ENCODE data around the gene DSCAM. TPM values are rescaled to one million over a fixed set of nuclear protein-coding genes. Genes with fewer than 3 reads are reported as not detected.

The DSCAM gene
- total and polyA plus RNA-seq, 2 experiments from 2014 or later: 0.07 TPM; not detected in 1

DNA sequence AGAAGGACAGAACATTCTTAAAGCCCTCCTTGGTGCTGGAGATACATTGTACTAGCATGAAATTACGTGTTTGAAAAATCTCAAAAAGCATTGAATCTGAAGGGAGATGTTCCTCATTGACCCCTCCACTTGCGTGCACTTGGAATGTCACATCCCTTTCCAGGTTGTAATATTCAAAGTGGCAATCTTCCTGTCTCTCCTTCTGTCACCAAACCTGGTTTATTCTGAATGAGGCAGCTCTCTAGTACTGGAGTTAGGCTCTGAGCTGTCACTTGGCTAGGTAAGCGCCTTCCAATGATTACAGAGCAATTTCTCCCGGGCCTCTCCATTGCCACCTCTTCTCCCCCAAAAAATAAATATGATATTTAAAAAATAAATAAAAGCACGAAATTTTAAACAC is 855 bp downstream of the DSCAM start:
- H2AFZ ChIP-seq: no peak overlapping the region
- H3K27me3 Mint-ChIP-seq (ENCODE audit: insufficient read depth, low read depth, poor library complexity): peaks cover 22% of the 10 kb centered on the region

More for the DNA sequence above, 855 bp downstream of the DSCAM start:
- peaks cover 10% of the 10 kb centered on the region; the same call in 2 of the 3 replicates for H3K4me1 Mint-ChIP-seq
- TF ChIP-seq NANOG (IDR thresholded peaks at IDR 0.05; ENCODE audit: borderline replicate concordance): no peak
- TF ChIP-seq, protein P1, sequence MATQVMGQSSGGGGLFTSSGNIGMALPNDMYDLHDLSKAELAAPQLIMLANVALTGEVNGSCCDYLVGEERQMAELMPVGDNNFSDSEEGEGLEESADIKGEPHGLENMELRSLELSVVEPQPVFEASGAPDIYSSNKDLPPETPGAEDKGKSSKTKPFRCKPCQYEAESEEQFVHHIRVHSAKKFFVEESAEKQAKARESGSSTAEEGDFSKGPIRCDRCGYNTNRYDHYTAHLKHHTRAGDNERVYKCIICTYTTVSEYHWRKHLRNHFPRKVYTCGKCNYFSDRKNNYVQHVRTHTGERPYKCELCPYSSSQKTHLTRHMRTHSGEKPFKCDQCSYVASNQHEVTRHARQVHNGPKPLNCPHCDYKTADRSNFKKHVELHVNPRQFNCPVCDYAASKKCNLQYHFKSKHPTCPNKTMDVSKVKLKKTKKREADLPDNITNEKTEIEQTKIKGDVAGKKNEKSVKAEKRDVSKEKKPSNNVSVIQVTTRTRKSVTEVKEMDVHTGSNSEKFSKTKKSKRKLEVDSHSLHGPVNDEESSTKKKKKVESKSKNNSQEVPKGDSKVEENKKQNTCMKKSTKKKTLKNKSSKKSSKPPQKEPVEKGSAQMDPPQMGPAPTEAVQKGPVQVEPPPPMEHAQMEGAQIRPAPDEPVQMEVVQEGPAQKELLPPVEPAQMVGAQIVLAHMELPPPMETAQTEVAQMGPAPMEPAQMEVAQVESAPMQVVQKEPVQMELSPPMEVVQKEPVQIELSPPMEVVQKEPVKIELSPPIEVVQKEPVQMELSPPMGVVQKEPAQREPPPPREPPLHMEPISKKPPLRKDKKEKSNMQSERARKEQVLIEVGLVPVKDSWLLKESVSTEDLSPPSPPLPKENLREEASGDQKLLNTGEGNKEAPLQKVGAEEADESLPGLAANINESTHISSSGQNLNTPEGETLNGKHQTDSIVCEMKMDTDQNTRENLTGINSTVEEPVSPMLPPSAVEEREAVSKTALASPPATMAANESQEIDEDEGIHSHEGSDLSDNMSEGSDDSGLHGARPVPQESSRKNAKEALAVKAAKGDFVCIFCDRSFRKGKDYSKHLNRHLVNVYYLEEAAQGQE (IDR thresholded peaks at IDR 0.05; ENCODE audit: unreplicated experiment): no peak
- TF ChIP-seq ZNF331 (CRISPR knock-in tag; IDR thresholded peaks at IDR 0.05; ENCODE audit: low read depth): no peak
- TF ChIP-seq POLR2AphosphoS5 (IDR thresholded peaks at IDR 0.05; ENCODE audit: low read depth): no peak
- no peak for TF ChIP-seq ZNF114 (CRISPR knock-in tag; IDR thresholded peaks at IDR 0.05)
- TF ChIP-seq, protein P2, sequence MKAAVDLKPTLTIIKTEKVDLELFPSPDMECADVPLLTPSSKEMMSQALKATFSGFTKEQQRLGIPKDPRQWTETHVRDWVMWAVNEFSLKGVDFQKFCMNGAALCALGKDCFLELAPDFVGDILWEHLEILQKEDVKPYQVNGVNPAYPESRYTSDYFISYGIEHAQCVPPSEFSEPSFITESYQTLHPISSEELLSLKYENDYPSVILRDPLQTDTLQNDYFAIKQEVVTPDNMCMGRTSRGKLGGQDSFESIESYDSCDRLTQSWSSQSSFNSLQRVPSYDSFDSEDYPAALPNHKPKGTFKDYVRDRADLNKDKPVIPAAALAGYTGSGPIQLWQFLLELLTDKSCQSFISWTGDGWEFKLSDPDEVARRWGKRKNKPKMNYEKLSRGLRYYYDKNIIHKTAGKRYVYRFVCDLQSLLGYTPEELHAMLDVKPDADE (IDR thresholded peaks at IDR 0.05): no peak
- no peak for TF ChIP-seq STAT1 (IDR thresholded peaks at IDR 0.05; ENCODE audit: unreplicated experiment)
- TF ChIP-seq, protein P3, sequence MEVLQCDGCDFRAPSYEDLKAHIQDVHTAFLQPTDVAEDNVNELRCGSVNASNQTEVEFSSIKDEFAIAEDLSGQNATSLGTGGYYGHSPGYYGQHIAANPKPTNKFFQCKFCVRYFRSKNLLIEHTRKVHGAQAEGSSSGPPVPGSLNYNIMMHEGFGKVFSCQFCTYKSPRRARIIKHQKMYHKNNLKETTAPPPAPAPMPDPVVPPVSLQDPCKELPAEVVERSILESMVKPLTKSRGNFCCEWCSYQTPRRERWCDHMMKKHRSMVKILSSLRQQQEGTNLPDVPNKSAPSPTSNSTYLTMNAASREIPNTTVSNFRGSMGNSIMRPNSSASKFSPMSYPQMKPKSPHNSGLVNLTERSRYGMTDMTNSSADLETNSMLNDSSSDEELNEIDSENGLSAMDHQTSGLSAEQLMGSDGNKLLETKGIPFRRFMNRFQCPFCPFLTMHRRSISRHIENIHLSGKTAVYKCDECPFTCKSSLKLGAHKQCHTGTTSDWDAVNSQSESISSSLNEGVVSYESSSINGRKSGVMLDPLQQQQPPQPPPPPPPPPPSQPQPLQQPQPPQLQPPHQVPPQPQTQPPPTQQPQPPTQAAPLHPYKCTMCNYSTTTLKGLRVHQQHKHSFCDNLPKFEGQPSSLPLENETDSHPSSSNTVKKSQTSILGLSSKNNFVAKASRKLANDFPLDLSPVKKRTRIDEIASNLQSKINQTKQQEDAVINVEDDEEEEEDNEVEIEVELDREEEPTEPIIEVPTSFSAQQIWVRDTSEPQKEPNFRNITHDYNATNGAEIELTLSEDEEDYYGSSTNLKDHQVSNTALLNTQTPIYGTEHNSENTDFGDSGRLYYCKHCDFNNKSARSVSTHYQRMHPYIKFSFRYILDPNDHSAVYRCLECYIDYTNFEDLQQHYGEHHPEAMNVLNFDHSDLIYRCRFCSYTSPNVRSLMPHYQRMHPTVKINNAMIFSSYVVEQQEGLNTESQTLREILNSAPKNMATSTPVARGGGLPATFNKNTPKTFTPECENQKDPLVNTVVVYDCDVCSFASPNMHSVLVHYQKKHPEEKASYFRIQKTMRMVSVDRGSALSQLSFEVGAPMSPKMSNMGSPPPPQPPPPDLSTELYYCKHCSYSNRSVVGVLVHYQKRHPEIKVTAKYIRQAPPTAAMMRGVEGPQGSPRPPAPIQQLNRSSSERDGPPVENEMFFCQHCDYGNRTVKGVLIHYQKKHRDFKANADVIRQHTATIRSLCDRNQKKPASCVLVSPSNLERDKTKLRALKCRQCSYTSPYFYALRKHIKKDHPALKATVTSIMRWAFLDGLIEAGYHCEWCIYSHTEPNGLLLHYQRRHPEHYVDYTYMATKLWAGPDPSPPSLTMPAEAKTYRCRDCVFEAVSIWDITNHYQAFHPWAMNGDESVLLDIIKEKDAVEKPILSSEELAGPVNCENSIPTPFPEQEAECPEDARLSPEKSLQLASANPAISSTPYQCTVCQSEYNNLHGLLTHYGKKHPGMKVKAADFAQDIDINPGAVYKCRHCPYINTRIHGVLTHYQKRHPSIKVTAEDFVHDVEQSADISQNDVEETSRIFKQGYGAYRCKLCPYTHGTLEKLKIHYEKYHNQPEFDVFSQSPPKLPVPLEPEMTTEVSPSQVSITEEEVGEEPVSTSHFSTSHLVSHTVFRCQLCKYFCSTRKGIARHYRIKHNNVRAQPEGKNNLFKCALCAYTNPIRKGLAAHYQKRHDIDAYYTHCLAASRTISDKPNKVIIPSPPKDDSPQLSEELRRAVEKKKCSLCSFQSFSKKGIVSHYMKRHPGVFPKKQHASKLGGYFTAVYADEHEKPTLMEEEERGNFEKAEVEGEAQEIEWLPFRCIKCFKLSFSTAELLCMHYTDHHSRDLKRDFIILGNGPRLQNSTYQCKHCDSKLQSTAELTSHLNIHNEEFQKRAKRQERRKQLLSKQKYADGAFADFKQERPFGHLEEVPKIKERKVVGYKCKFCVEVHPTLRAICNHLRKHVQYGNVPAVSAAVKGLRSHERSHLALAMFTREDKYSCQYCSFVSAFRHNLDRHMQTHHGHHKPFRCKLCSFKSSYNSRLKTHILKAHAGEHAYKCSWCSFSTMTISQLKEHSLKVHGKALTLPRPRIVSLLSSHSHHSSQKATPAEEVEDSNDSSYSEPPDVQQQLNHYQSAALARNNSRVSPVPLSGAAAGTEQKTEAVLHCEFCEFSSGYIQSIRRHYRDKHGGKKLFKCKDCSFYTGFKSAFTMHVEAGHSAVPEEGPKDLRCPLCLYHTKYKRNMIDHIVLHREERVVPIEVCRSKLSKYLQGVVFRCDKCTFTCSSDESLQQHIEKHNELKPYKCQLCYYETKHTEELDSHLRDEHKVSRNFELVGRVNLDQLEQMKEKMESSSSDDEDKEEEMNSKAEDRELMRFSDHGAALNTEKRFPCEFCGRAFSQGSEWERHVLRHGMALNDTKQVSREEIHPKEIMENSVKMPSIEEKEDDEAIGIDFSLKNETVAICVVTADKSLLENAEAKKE (CRISPR knock-in tag; IDR thresholded peaks at IDR 0.05): no peak
- no peak for TF ChIP-seq EZH2phosphoT487 (IDR thresholded peaks at IDR 0.05; ENCODE audit: unreplicated experiment)
- TF ChIP-seq, protein P4, sequence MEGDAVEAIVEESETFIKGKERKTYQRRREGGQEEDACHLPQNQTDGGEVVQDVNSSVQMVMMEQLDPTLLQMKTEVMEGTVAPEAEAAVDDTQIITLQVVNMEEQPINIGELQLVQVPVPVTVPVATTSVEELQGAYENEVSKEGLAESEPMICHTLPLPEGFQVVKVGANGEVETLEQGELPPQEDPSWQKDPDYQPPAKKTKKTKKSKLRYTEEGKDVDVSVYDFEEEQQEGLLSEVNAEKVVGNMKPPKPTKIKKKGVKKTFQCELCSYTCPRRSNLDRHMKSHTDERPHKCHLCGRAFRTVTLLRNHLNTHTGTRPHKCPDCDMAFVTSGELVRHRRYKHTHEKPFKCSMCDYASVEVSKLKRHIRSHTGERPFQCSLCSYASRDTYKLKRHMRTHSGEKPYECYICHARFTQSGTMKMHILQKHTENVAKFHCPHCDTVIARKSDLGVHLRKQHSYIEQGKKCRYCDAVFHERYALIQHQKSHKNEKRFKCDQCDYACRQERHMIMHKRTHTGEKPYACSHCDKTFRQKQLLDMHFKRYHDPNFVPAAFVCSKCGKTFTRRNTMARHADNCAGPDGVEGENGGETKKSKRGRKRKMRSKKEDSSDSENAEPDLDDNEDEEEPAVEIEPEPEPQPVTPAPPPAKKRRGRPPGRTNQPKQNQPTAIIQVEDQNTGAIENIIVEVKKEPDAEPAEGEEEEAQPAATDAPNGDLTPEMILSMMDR (conservative IDR thresholded peaks at IDR 0.05; ENCODE audit: low read depth in 2 of 2): no peak
- TF ChIP-seq JUNB (IDR thresholded peaks at IDR 0.05; ENCODE audit: unreplicated experiment): no peak
- no peak for TF ChIP-seq EZH2 (IDR thresholded peaks at IDR 0.05; ENCODE audit: low read depth, unreplicated experiment)
- TF ChIP-seq CREB1 (CRISPR knock-in tag; IDR thresholded peaks at IDR 0.05; ENCODE audit: low read depth): no peak
- Histone ChIP-seq H3K4me3 (no peak overlapping the region), H3K79me2 (replicated peaks; ENCODE audit: insufficient read depth) (no peaks in the 10 kb centered on the region), H3K4me2 (peak overlapping the region; percentile 38; the same call in 1 of the 2 replicates), H3K9me2 (ENCODE audit: insufficient read depth) (no peaks in the 10 kb centered on the region), H3F3A (replicated peaks; ENCODE audit: low read depth) (no peaks in the 10 kb centered on the region), H3K36me3 (ENCODE audit: insufficient read depth) (no peaks in the 10 kb centered on the region; the same call in 1 of the 2 replicates), H3K27ac (ENCODE audit: low read depth) (no peak overlapping the region), H4K20me1 (replicated peaks; ENCODE audit: insufficient read depth) (no peaks in the 10 kb centered on the region), H3K4me1 (ENCODE audit: insufficient read depth) (peaks cover 9% of the 10 kb centered on the region; the same call in 1 of the 2 replicates), H3K27me3 (ENCODE audit: insufficient read depth) (peaks cover 35% of the 10 kb centered on the region)
- no peak overlapping the region for H3K27ac Mint-ChIP-seq
- no peak for ATAC-seq
- no peak overlapping the region for H3K4me3 Mint-ChIP-seq
- DNase-seq (ENCODE audit: low spot score): no peak
- H3K36me3 Mint-ChIP-seq (ENCODE audit: low read depth): peaks cover 10% of the 10 kb centered on the region; the same call in 2 of the 3 replicates
- H3K9me3 Mint-ChIP-seq: peaks cover 73% of the 10 kb centered on the region

All from GM23338 (cell line).